HG03064 (cell line): Measurements from ENCODE around the gene NKAP.
"Not testable (repeated sequence)": the region's sequence is repeated elsewhere in the genome, so short reads cannot be mapped to it uniquely, and the experiment has no call there.

ENCODE experiments used
- ATAC-seq: cut with Tn5 transposase; IDR thresholded peaks from one replicate; pipeline ENCODE4 v1.9.1; 2021; ENCODE audit warnings: low read depth; ENCODE audit not compliant: unreplicated experiment

NKAP gene

GRCh38 chrX:119943185-119943988 is at the start of gene NKAP:
Gene NKAP, minus strand, starts transcription at chrX:119943751. Its CDS starts 146 bp downstream, at chrX:119943605.
- ATAC-seq = peak; percentile 78

- no peak for ATAC-seq
Observed at GRCh38 chrX:119991005-119991787, 47.6 kb upstream of the NKAP start.

GRCh38 chrX:119990556-119991004 is 47.0 kb upstream of the NKAP start:
- ATAC-seq = no peak

- ATAC-seq = no peak
Observed at GRCh38 chrX:119989905-119990555, 46.5 kb upstream of the NKAP start.

- no peak for ATAC-seq
Observed at GRCh38 chrX:119986203-119986602, 42.7 kb upstream of the NKAP start.

- ATAC-seq = no peak
Observed at GRCh38 chrX:119984652-119985051, 41.1 kb upstream of the NKAP start.

- ATAC-seq = no peak
Observed at GRCh38 chrX:119983494-119983893, 39.9 kb upstream of the NKAP start.

- no peak for ATAC-seq
Observed at GRCh38 chrX:119982145-119982544, 38.6 kb upstream of the NKAP start.

- no peak for ATAC-seq
Observed at GRCh38 chrX:119981286-119982070, 37.9 kb upstream of the NKAP start.

- ATAC-seq = not testable (repeated sequence)
Observed at GRCh38 chrX:119977172-119977571, 33.6 kb upstream of the NKAP start.

GRCh38 chrX:119971184-119971583 is 27.6 kb upstream of the NKAP start:
- no peak for ATAC-seq

GRCh38 chrX:119970574-119970973 is 27.0 kb upstream of the NKAP start:
- ATAC-seq = no peak

- ATAC-seq = not testable (repeated sequence)
Observed at GRCh38 chrX:119966837-119967236, 23.3 kb upstream of the NKAP start.

- ATAC-seq = no peak
Observed at GRCh38 chrX:119960625-119961024, 17.1 kb upstream of the NKAP start.

GRCh38 chrX:119955807-119956570 is 12.4 kb upstream of the NKAP start:
- not testable (repeated sequence) for ATAC-seq

GRCh38 chrX:119954374-119954773 is 10.8 kb upstream of the NKAP start:
- ATAC-seq = no peak

- no peak for ATAC-seq
Observed at GRCh38 chrX:119948381-119948780, 4.8 kb upstream of the NKAP start.

GRCh38 chrX:119945481-119945880 is 1.9 kb upstream of the NKAP start:
- no peak for ATAC-seq

- ATAC-seq = no peak
Observed at GRCh38 chrX:119942831-119943184, 743 bp downstream of the NKAP start.
